Measurements from ENCODE around the gene SLC25A45.
"Not testable (repeated sequence)": the region's sequence is repeated elsewhere in the genome, so short reads cannot be mapped to it uniquely, and the experiment has no call there.

The SLC25A45 gene

GRCh38 chr11:65356394-65356972 is 26.0 kb downstream of the SLC25A45 start:
- no peak for DNase-seq

- DNase-seq = no peak
These were observed 26.6 kb downstream of the SLC25A45 start for GRCh38 chr11:65355776-65356393.

- DNase-seq = peak; percentile 37
These were observed 27.3 kb downstream of the SLC25A45 start for GRCh38 chr11:65355013-65355775.

GRCh38 chr11:65354265-65355012 is 28.0 kb downstream of the SLC25A45 start, which contains the start of gene TIGD3:
TIGD3 (plus strand) TSS chr11:65354751; CDS start chr11:65355809, 1,058 bp downstream.
- DNase-seq = peak; percentile 93

- DNase-seq = no peak
These were observed 28.6 kb downstream of the SLC25A45 start for GRCh38 chr11:65353900-65354264.

- DNase-seq = no peak
These were observed 29.1 kb downstream of the SLC25A45 start for GRCh38 chr11:65353376-65353775.

- no peak for DNase-seq
These were observed 29.7 kb downstream of the SLC25A45 start for GRCh38 chr11:65352783-65353182.

- DNase-seq = no peak
These were observed 30.9 kb downstream of the SLC25A45 start for GRCh38 chr11:65351511-65351910.

GRCh38 chr11:65341856-65342255 is 40.6 kb downstream of the SLC25A45 start:
- DNase-seq = no peak

GRCh38 chr11:65340226-65340625 is 42.2 kb downstream of the SLC25A45 start:
- DNase-seq = no peak

- DNase-seq = no peak
These were observed 43.8 kb downstream of the SLC25A45 start for GRCh38 chr11:65338676-65339075.

- DNase-seq = no peak
These were observed 47.6 kb downstream of the SLC25A45 start for GRCh38 chr11:65334696-65335295.

GRCh38 chr11:65332591-65332990 is 49.9 kb downstream of the SLC25A45 start:
- not testable (repeated sequence) for DNase-seq

GRCh38 chr11:65330544-65330943 is 51.9 kb downstream of the SLC25A45 start:
- DNase-seq = no peak

GRCh38 chr11:65329944-65330403 is 52.5 kb downstream of the SLC25A45 start:
- no peak for DNase-seq

GRCh38 chr11:65329478-65329877 is 53.0 kb downstream of the SLC25A45 start:
- no peak for DNase-seq

- DNase-seq = no peak
These were observed 55.4 kb downstream of the SLC25A45 start for GRCh38 chr11:65327021-65327420.

GRCh38 chr11:65325435-65325834 is 57.0 kb downstream of the SLC25A45 start:
- DNase-seq = no peak
